ENCODE results near the gene KIAA0040.

DNA sequence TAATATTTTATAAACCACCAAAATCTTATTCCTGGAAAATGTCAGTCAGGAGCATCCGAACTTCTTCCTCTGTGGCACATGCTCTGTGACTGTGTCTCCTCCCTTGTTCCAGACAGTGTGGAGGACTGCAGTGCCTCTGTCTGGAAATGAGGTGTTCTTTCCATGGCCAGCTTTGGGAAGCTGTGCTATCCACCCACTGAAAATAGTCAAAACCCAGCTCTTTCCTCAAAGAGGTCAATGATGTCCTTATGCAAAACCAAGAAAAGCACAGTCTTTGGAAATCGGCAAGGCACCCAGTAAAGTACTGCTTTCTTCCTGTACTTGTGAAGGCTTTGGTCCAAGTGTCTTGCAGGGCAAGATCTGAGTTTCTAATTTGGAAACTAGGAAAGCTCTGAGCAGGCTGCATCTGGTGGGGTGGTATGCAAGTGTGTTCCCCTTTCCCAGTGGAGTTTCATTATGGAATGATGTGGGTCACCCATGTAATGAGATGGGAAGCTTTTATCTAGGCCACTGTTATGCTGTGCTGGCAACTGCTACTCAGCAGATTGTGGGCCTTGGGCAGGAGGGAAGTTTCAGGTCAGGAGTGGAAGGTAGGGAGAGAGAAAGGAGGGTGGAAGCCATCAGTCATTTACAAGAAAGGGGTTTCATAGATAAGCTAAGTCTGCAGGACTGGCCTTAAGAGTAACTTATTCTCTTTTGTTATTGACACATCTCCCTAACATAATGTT lies 6.0 kb downstream of the KIAA0040 start:
- TF ChIP-seq ZNF2 (tag by site-specific recombination; IDR thresholded peaks at IDR 0.05) (no peak), SALL2 (tag by site-specific recombination; IDR thresholded peaks at IDR 0.05; ENCODE audit: borderline replicate concordance) (no peak), TCF7L2 (IDR thresholded peaks at IDR 0.05; ENCODE audit: borderline replicate concordance, low read depth, low read length) (no peak), ZBTB21 (tag by site-specific recombination; IDR thresholded peaks at IDR 0.05) (no peak), ZNF335 (tag by site-specific recombination; conservative IDR thresholded peaks at IDR 0.05) (no peak), ZNF600 (tag by site-specific recombination; IDR thresholded peaks at IDR 0.05) (no peak), KLF8 (tag by site-specific recombination; IDR thresholded peaks at IDR 0.05) (no peak), ZNF138 (tag by site-specific recombination; IDR thresholded peaks at IDR 0.05; ENCODE audit: borderline replicate concordance) (no peak), ZNF664 (tag by site-specific recombination; IDR thresholded peaks at IDR 0.05) (no peak), ZNF184 (tag by site-specific recombination; IDR thresholded peaks at IDR 0.05) (no peak)
- TF ChIP-seq, protein P1, sequence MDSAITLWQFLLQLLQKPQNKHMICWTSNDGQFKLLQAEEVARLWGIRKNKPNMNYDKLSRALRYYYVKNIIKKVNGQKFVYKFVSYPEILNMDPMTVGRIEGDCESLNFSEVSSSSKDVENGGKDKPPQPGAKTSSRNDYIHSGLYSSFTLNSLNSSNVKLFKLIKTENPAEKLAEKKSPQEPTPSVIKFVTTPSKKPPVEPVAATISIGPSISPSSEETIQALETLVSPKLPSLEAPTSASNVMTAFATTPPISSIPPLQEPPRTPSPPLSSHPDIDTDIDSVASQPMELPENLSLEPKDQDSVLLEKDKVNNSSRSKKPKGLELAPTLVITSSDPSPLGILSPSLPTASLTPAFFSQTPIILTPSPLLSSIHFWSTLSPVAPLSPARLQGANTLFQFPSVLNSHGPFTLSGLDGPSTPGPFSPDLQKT (IDR thresholded peaks at IDR 0.05; ENCODE audit: borderline replicate concordance, low read depth, low read length), result no peak
- TF ChIP-seq, protein P2, sequence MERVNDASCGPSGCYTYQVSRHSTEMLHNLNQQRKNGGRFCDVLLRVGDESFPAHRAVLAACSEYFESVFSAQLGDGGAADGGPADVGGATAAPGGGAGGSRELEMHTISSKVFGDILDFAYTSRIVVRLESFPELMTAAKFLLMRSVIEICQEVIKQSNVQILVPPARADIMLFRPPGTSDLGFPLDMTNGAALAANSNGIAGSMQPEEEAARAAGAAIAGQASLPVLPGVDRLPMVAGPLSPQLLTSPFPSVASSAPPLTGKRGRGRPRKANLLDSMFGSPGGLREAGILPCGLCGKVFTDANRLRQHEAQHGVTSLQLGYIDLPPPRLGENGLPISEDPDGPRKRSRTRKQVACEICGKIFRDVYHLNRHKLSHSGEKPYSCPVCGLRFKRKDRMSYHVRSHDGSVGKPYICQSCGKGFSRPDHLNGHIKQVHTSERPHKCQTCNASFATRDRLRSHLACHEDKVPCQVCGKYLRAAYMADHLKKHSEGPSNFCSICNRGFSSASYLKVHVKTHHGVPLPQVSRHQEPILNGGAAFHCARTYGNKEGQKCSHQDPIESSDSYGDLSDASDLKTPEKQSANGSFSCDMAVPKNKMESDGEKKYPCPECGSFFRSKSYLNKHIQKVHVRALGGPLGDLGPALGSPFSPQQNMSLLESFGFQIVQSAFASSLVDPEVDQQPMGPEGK (tag by site-specific recombination; IDR thresholded peaks at IDR 0.05), result no peak
